ENCODE measurements around the gene NEAT1. TPM values are rescaled to one million over a fixed set of nuclear protein-coding genes. Genes with fewer than 3 reads are reported as not detected.
A peak's percentile ranks its signal among the peaks of the same experiment; 100 is the strongest.

NEAT1 gene
- total and polyA plus RNA-seq, 9 of the 15 experiments (the other 6 are each of a cell fraction or from before 2014, with no cell fraction given) = 20.1 to 389 (median 62.8) TPM

GRCh38 chr11:65477149-65477965 is 54.8 kb downstream of the NEAT1 start (continued):
- TF ChIP-seq, protein P1, sequence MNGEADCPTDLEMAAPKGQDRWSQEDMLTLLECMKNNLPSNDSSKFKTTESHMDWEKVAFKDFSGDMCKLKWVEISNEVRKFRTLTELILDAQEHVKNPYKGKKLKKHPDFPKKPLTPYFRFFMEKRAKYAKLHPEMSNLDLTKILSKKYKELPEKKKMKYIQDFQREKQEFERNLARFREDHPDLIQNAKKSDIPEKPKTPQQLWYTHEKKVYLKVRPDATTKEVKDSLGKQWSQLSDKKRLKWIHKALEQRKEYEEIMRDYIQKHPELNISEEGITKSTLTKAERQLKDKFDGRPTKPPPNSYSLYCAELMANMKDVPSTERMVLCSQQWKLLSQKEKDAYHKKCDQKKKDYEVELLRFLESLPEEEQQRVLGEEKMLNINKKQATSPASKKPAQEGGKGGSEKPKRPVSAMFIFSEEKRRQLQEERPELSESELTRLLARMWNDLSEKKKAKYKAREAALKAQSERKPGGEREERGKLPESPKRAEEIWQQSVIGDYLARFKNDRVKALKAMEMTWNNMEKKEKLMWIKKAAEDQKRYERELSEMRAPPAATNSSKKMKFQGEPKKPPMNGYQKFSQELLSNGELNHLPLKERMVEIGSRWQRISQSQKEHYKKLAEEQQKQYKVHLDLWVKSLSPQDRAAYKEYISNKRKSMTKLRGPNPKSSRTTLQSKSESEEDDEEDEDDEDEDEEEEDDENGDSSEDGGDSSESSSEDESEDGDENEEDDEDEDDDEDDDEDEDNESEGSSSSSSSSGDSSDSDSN (IDR thresholded peaks at IDR 0.05; ENCODE audit: borderline replicate concordance in 1 of 2, low read depth in 2 of 2, low read length in 2 of 2) = peak in 1 of 2 experiments; percentile 93; a peak in 1 of 4 replicates
- TF ChIP-seq SMAD4 (CRISPR knock-in tag; conservative IDR thresholded peaks at IDR 0.05) = peak; percentile 99
- TF ChIP-seq RB1 (IDR thresholded peaks at IDR 0.05; ENCODE audit: low read depth) = peak; percentile 92
- TF ChIP-seq YBX1 (IDR thresholded peaks at IDR 0.05) = no peak
- peak; percentile 89; the same call in 1 of the 2 replicates for TF ChIP-seq LARP7 (IDR thresholded peaks at IDR 0.05)
- TF ChIP-seq TBL1XR1 (IDR thresholded peaks at IDR 0.05; ENCODE audit: low read length in 2 of 2) = peak; percentile 68 to 81; a peak in 3 of 4 replicates
- peak; percentile 64; the same call in 1 of the 2 replicates for TF ChIP-seq KLF6 (CRISPR knock-in tag; IDR thresholded peaks at IDR 0.05; ENCODE audit: borderline replicate concordance)
- TF ChIP-seq, protein P2, sequence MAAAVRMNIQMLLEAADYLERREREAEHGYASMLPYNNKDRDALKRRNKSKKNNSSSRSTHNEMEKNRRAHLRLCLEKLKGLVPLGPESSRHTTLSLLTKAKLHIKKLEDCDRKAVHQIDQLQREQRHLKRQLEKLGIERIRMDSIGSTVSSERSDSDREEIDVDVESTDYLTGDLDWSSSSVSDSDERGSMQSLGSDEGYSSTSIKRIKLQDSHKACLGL (CRISPR knock-in tag; IDR thresholded peaks at IDR 0.05; ENCODE audit: borderline replicate concordance, poor library complexity, severe bottlenecking) = no peak
- peak; percentile 85 for TF ChIP-seq ZNF143 (CRISPR knock-in tag; IDR thresholded peaks at IDR 0.05)
- TF ChIP-seq PRPF4 (IDR thresholded peaks at IDR 0.05; ENCODE audit: insufficient read depth, low read depth, low read length, poor library complexity, severe bottlenecking) = peak; percentile 79
- TF ChIP-seq AFF1 (IDR thresholded peaks at IDR 0.05; ENCODE audit: low read depth in 1 of 2, partially characterized antibody in 2 of 2) = peak; percentile 69 to 94
- 0 out of 2 replicates have a peak, but pooled peaks have one; percentile 11 for TF ChIP-seq NFIC (IDR thresholded peaks at IDR 0.05)

Data from K562 (cell line).